Activated CD8-positive, alpha-beta memory T cell treated with anti-CD3 and anti-CD28 coated beads, Interleukin-2, amount 10 ng/mL, durations not matched to agents 7 days and 5 days (primary cell): ENCODE measurements around the gene TMEM9. TPM values are rescaled to one million over a fixed set of nuclear protein-coding genes. Genes with fewer than 3 reads are reported as not detected.
"Not testable (repeated sequence)": the region's sequence is repeated elsewhere in the genome, so short reads cannot be mapped to it uniquely, and the experiment has no call there.

Experiments
- ATAC-seq: fragments of 150-1000 bp; cut with Tn5 transposase; one replicate; pipeline ENCODE4 v1.10.0; 2021; ENCODE audit warnings: moderate library complexity
- CTCF ChIA-PET: fragments of 350-600 bp; sonication (Branson Sonifier 250); formaldehyde crosslinking; loops from one replicate; lab custom pipeline; 2021; ENCODE audit warnings: antibody characterized with exemption; lab: Charles Lee
- DNase-seq: peaks from one replicate; pipeline ENCODE4 v3.0.0-alpha.2; 2020
- H3K27ac Mint-ChIP-seq: one replicate; pipeline ENCODE4 v1.8.0; 2021; ENCODE audit warnings: mild to moderate bottlenecking, mixed read lengths
- H3K27me3 Mint-ChIP-seq: one replicate; pipeline ENCODE4 v1.8.0; 2021; ENCODE audit warnings: mixed read lengths
- H3K36me3 Mint-ChIP-seq: one replicate; pipeline ENCODE4 v1.8.0; 2021; ENCODE audit warnings: mild to moderate bottlenecking, mixed read lengths
- H3K4me1 Mint-ChIP-seq: one replicate; pipeline ENCODE4 v1.8.0; 2021; ENCODE audit warnings: mixed read lengths
- H3K4me3 Mint-ChIP-seq: one replicate; pipeline ENCODE4 v1.8.0; 2021; ENCODE audit warnings: mild to moderate bottlenecking, moderate library complexity, mixed read lengths
- H3K9me3 Mint-ChIP-seq: one replicate; pipeline ENCODE4 v1.8.0; 2022; ENCODE audit warnings: low read depth, mixed read lengths
- total RNA-seq, 2 experiments: library from RNA; stranded (reverse); gene quantifications; one replicate each; pipeline ENCODE4 v1.2.3, GENCODE V29; 2021

Gene TMEM9
- total RNA-seq, 2 experiments from 2014 or later = 10.7 to 14.6 TPM

DNA sequence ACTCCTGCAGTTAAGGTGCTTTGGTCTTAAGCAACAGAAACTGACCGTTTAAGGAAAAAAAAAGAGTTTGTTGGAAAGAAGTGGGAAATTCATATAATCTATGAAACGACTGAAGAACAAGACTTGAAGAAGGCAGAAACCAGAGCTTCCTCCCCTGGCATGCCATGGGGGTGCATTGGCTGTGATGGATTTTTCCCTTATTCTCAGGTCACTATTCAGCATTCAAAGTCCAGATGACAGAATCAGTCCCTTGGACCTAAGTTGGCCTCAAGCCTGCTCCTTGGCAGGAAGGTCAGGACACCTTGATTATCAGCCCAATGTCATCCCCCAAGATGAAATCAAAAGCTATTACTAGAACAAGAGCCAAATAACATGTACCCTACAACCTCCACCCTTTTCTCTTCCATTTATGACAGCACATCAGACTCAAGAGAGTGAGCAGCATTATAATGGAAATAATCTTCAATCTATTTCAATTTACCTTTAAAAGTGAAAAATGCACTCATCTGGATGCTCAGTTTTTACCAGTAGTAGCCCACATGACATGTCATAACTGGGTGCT, 15.8 kb upstream of the TMEM9 start:
- DNase-seq = no peak
- CTCF ChIA-PET = interaction anchor here (0.9 to 1.6 kb wide), 4 partner anchors 11 to 355 kb away, joined by 3 to 6 read pairs (median 4); no protein-coding TSS in a partner anchor
- no peak for ATAC-seq
- Mint-ChIP-seq H3K27ac (no peak overlapping the region), H3K9me3 (no peaks in the 10 kb centered on the region), H3K27me3 (peaks cover 44% of the 10 kb centered on the region), H3K4me1 (peaks cover 5% of the 10 kb centered on the region), H3K36me3 (peaks cover 2% of the 10 kb centered on the region), H3K4me3 (peak overlapping the region; percentile 64)

DNA sequence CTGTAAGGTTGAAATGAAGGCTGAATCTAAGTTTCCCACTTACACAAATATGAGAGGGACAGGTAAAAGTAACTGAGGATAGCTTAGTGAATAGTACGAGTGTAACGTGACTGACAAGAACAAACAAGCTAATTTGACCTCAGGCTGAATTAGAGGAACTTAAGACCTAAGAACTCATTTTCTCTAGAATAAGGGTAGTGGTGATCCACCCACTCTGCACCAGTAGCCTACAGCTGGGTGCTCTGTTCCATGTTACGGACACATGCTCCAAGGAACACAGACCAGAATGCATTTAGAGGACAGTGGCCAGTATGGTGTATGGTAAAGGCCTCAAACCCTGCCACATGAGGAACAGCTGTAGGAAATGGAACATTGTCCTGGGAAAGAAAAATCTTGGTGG, 14.9 kb upstream of the TMEM9 start:
- Mint-ChIP-seq H3K36me3 (peaks cover 2% of the 10 kb centered on the region), H3K9me3 (no peaks in the 10 kb centered on the region), H3K27ac (no peak overlapping the region), H3K4me1 (peaks cover 5% of the 10 kb centered on the region), H3K27me3 (peaks cover 48% of the 10 kb centered on the region), H3K4me3 (no peak overlapping the region)
- no peak for DNase-seq
- ATAC-seq = no peak
- CTCF ChIA-PET = interaction anchor here (1.6 kb wide), 2 partner anchors 10 to 16 kb away, joined by 5 to 6 read pairs; no protein-coding TSS in a partner anchor

- Mint-ChIP-seq H3K36me3 (peaks cover 2% of the 10 kb centered on the region), H3K4me1 (peaks cover 5% of the 10 kb centered on the region), H3K27me3 (peaks cover 52% of the 10 kb centered on the region), H3K4me3 (no peak overlapping the region), H3K27ac (no peak overlapping the region), H3K9me3 (no peaks in the 10 kb centered on the region)
- ATAC-seq (no peak), DNase-seq (no peak)
- CTCF ChIA-PET = interaction anchor here (1.2 to 1.4 kb wide), 2 partner anchors 8 to 13 kb away, joined by 4 to 5 read pairs; partner anchors contain the start of gene TMEM9
Measured at GRCh38 chr1:201167041-201167991, 13.0 kb upstream of the TMEM9 start.

DNA sequence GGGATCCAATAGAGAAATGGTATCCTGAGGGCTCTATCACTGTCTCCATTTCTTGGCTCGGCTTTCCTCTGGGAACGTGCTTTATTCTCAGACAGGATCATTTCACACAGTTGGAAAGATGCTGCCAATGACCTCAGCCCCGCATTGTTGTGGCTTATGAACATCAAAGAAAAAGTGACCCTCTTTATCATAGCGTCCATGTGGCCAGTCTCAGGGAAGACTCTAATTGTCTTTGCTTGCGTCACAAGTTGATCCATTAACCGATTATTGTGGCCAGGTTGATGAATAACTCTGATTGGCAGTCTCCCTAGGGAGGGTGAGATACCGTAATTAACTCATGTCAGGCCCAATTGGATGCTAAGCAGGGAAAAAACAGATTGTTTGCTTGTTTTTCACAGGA, 10.4 kb upstream of the TMEM9 start:
- CTCF ChIA-PET = no interaction called here
- ATAC-seq = no peak
- H3K9me3 Mint-ChIP-seq = no peaks in the 10 kb centered on the region
- H3K27me3 Mint-ChIP-seq = peaks cover 48% of the 10 kb centered on the region
- no peak overlapping the region for H3K27ac Mint-ChIP-seq
- H3K4me3 Mint-ChIP-seq = no peak overlapping the region
- no peak for DNase-seq
- no peaks in the 10 kb centered on the region for H3K36me3 Mint-ChIP-seq
- H3K4me1 Mint-ChIP-seq = no peaks in the 10 kb centered on the region

DNA sequence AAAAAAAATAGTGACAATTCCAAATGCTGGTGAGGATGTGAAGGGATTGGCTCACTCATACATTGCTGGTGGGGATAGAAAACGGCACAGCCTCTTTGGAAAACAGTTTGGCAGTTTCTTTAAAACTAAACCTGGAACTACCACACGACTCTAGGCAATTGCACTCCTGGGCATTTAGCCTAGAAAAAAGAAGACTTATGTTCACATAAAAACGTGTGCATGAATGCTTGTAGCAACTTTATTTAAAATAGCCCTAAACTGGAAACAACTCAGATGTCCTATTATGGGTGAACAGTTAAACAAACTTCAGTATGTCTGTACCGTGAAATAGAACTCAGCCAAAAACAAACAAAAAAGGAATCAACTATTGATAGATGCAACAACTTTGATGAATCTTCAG, 9.4 kb upstream of the TMEM9 start:
- Mint-ChIP-seq H3K27me3 (peaks cover 46% of the 10 kb centered on the region), H3K9me3 (no peaks in the 10 kb centered on the region), H3K4me3 (no peak overlapping the region), H3K36me3 (no peaks in the 10 kb centered on the region), H3K4me1 (no peaks in the 10 kb centered on the region), H3K27ac (no peak overlapping the region)
- no peak for ATAC-seq
- no peak for DNase-seq
- CTCF ChIA-PET = no interaction called here

DNA sequence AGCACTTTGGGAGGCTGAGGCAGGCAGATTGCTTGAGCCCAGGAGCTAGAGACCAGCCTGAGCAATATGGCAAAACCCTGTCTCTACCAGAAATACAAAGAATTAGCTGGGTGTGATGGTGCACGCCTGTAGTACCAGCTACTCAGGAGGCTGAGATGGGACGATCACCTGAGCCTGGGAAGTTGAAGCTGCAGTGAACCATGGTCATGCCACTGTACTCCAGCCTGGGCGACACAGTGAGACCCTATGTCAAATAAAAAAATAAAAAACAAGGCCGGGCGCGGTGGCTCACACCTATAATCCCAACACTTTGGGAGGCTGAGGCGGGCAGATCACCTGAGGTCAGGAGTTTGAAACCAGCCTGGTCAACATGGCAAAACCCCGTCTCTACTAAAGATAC, 8.8 kb upstream of the TMEM9 start:
- CTCF ChIA-PET, ATAC-seq, H3K4me3 Mint-ChIP-seq, H3K36me3 Mint-ChIP-seq, DNase-seq, H3K27ac Mint-ChIP-seq, H3K4me1 Mint-ChIP-seq, H3K9me3 Mint-ChIP-seq: not testable (repeated sequence)
- H3K27me3 Mint-ChIP-seq = peaks cover 44% of the 10 kb centered on the region

- H3K4me3 Mint-ChIP-seq = no peak overlapping the region
- no peaks in the 10 kb centered on the region for H3K36me3 Mint-ChIP-seq
- H3K4me1 Mint-ChIP-seq = peaks cover 12% of the 10 kb centered on the region
- CTCF ChIA-PET = no interaction called here
- H3K27me3 Mint-ChIP-seq = peaks cover 28% of the 10 kb centered on the region
- no peak for ATAC-seq
- H3K27ac Mint-ChIP-seq = no peak overlapping the region
- no peak for DNase-seq
- H3K9me3 Mint-ChIP-seq = no peaks in the 10 kb centered on the region
Measured at GRCh38 chr1:201157949-201158348, 3.7 kb upstream of the TMEM9 start.

DNA sequence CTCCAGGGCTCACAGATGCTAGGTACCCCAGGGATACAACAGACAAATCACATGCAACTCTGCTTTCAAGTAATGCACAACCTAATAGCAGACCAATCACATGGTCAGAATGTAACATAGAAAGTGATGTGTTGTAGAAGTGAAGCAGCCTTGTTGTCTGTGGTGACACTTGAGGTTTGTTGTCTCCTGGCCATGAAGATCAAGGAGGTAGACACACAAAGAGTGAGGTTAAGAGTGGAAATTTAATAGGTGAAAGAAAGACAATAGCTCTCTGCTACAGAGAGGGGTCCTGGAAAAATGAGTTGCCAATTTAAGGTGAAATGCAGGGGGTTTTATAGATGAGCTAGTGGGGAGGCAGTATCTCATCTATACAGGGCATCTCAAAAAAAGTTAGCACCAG, 2.5 kb upstream of the TMEM9 start:
- CTCF ChIA-PET = no interaction called here
- DNase-seq = no peak
- no peak overlapping the region for H3K27ac Mint-ChIP-seq
- no peak for ATAC-seq
- H3K4me3 Mint-ChIP-seq = no peak overlapping the region
- no peaks in the 10 kb centered on the region for H3K36me3 Mint-ChIP-seq
- H3K4me1 Mint-ChIP-seq = peaks cover 12% of the 10 kb centered on the region
- peaks cover 28% of the 10 kb centered on the region for H3K27me3 Mint-ChIP-seq
- H3K9me3 Mint-ChIP-seq = no peaks in the 10 kb centered on the region

GRCh38 chr1:201156346-201156745, 2.1 kb upstream of the TMEM9 start:
- CTCF ChIA-PET = no interaction called here
- H3K4me3 Mint-ChIP-seq = no peak overlapping the region
- H3K27ac Mint-ChIP-seq = no peak overlapping the region
- DNase-seq = no peak
- H3K36me3 Mint-ChIP-seq = no peaks in the 10 kb centered on the region
- H3K27me3 Mint-ChIP-seq = peaks cover 25% of the 10 kb centered on the region
- ATAC-seq = no peak
- H3K4me1 Mint-ChIP-seq = peaks cover 12% of the 10 kb centered on the region
- H3K9me3 Mint-ChIP-seq = no peaks in the 10 kb centered on the region

DNA sequence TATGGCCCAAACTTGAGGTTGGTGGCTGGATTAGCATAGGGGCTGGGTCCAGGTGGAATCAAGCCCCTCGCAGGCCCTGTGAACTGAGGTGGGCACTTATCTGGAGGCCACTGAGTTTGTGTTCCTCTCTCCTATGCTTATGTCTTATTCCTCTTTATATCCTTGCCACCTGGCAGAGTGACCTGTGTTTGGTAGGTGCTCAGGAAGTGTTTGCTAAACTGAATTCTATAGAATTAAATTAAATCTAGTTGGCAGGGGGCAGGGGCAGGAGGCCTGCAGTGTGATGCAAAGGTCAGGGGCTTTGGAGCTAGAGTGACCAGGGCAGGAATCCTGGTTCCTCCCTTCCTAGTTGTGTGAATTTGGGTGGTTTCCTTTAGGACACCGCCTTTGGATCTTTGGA, 1.1 kb upstream of the TMEM9 start:
- Mint-ChIP-seq H3K27ac (no peak overlapping the region), H3K4me3 (no peak overlapping the region), H3K4me1 (peaks cover 12% of the 10 kb centered on the region), H3K27me3 (peaks cover 21% of the 10 kb centered on the region), H3K9me3 (no peaks in the 10 kb centered on the region), H3K36me3 (no peaks in the 10 kb centered on the region)
- no peak for DNase-seq
- CTCF ChIA-PET = no interaction called here
- ATAC-seq = no peak

DNA sequence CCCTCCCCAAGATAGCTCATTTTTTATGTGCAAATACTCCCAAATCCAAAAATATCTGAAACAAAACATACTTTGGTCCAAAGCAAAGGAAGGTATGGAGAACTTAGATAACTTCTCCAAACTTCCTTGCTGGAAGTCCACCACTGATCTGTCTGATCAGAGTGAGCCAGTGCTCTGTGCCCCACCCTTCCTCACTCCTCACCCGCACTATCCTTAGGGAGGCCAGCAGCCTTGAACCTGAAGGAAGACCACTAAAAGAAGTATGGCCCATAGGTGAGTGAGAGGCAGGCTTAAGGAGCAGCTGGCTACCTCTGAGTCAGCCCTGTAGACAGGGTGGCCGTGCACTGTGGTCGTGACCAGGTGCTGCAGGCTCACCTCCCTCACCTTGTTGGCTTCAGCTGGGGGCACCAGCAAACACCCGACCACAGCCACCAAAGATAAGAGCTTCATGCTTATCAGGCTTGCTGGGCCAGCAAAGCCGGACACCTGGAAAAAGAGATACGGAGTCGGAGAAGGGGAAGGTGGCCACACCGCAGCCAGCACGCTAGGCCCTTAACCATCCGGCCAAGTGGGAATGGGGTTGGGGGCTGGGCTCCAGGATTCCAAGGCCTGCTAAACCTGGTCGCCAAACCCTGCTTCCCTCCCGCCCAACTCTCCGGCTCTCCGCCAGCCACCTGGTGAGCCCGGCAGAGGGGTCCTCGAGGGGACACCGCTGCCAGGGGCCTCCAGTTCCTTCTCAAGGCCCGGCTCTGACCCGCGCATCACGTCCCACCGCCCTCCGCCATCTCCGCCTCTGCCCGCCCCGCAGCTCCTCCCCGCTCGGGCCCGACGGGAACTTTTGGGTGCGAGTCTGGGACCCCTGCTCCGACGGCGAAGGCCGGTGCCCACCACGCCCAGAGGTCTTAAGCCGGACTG, 543 bp downstream of the TMEM9 start:
- peak; percentile 92 for ATAC-seq
- Mint-ChIP-seq H3K27me3 (peaks cover 12% of the 10 kb centered on the region), H3K4me3 (peak overlapping the region; percentile 79), H3K36me3 (no peaks in the 10 kb centered on the region), H3K4me1 (peaks cover 12% of the 10 kb centered on the region), H3K9me3 (no peaks in the 10 kb centered on the region), H3K27ac (peak overlapping the region; percentile 60)
- no peak for DNase-seq
- CTCF ChIA-PET = interaction anchor here (1.1 to 1.8 kb wide), 9 partner anchors 12 to 315 kb away, joined by 3 to 7 read pairs (median 5); partner anchors contain the start of gene PHLDA3

DNA sequence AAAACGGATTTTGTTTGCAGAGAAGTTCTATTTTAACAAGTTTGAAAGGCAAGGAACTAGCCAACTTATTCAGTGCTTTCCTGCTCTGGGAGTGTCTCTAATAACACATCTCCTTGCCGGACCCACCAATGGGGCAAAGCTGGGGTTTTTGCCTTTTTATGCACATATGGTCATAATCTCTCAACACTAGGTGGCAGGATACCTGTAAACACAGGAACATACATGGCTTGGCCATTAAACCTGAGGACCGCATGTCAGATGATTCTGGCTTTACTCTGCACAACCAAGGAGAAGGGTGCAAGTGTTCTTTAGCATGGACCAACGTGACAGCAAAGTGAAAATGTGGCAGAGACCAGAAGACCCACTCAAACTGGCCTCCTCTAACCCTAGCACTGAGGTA, 4.9 kb downstream of the TMEM9 start:
- Mint-ChIP-seq H3K27me3 (no peaks in the 10 kb centered on the region), H3K4me1 (peaks cover 6% of the 10 kb centered on the region), H3K27ac (no peak overlapping the region), H3K36me3 (no peaks in the 10 kb centered on the region), H3K4me3 (no peak overlapping the region), H3K9me3 (no peaks in the 10 kb centered on the region)
- ATAC-seq (no peak), DNase-seq (no peak)
- CTCF ChIA-PET = interaction anchor here (0.8 to 1.4 kb wide), 4 partner anchors 13 to 74 kb away, joined by 3 to 4 read pairs (median 3); no protein-coding TSS in a partner anchor
